Tibial artery (tissue), 4 donors: ENCODE data around the gene COMMD9.

ENCODE experiments used
- DNase-seq, 2 donors: peaks; one replicate each; pipeline ENCODE4 v3.0.0-alpha.2; 2019
- H3K27ac ChIP-seq, 2 donors: fragments of 200-600 bp; sonication (generic) in 1 of 2; 1 replicate in 1 of 2; 2 replicates in 1 of 2; pipeline ENCODE4 v1.5.1; 2018 to 2019; ENCODE audit warnings: mild to moderate bottlenecking in 1 of 2
- H3K27me3 ChIP-seq, 2 donors: fragments of 200-600 bp; sonication (generic) in 1 of 2; one replicate each; pipeline versions ENCODE4 v1.5.1 to v1.6.0; 2016 to 2019
- H3K36me3 ChIP-seq, 3 donors: fragments of 200-600 bp; sonication (generic) in 2 of 3; one replicate each; pipeline ENCODE4 v1.5.1; 2016 to 2019; ENCODE audit warnings: mild to moderate bottlenecking in 2 of 3
- H3K4me1 ChIP-seq, 4 donors: fragments of 200-600 bp; sonication (generic) in 2 of 4; 1 replicate in 3 of 4; 2 replicates in 1 of 4; pipeline ENCODE4 v1.5.1; 2016 to 2019
- H3K4me3 ChIP-seq, 2 donors: fragments of 200-600 bp; sonication (generic) in 1 of 2; 1 replicate in 1 of 2; 2 replicates in 1 of 2; pipeline ENCODE4 v1.5.1; 2018 to 2019; ENCODE audit warnings: mild to moderate bottlenecking in 2 of 2
- H3K9me3 ChIP-seq, 3 donors: fragments of 200-600 bp; sonication (generic) in 1 of 3; one replicate each; pipeline ENCODE4 v1.5.1; 2016 to 2019
- intact Hi-C: fragments of 100-400 bp; cut with DNase I; formaldehyde crosslinking; loops from one replicate; pipeline ENCODE4 v1.15.0; 2023; ENCODE audit warnings: low total_unique reads
- TF ChIP-seq, protein P1 (sequence below), 2 experiments: fragments of 200-600 bp in 1 of 2; fragments of 450-650 bp in 1 of 2; IDR thresholded peaks; one replicate each; pipeline ENCODE4 v1.5.1; 2017 to 2019; ENCODE audit warnings: antibody characterized with exemption in 2 of 2, mild to moderate bottlenecking in 1 of 2, moderate library complexity in 1 of 2

Gene COMMD9

GRCh38 chr11:36313750-36314433, 24.7 kb upstream of the COMMD9 start:
- Histone ChIP-seq H3K4me1 (peaks cover 0 to 13% (median 2%) of the 10 kb centered on the region in 4 donors), H3K27me3 (peaks cover 0 to 4% of the 10 kb centered on the region in 2 donors), H3K9me3 (no peaks in the 10 kb centered on the region), H3K27ac (no peak overlapping the region), H3K4me3 (no peak overlapping the region), H3K36me3 (no peaks in the 10 kb centered on the region)
- no peak for DNase-seq
- TF ChIP-seq, protein P1, sequence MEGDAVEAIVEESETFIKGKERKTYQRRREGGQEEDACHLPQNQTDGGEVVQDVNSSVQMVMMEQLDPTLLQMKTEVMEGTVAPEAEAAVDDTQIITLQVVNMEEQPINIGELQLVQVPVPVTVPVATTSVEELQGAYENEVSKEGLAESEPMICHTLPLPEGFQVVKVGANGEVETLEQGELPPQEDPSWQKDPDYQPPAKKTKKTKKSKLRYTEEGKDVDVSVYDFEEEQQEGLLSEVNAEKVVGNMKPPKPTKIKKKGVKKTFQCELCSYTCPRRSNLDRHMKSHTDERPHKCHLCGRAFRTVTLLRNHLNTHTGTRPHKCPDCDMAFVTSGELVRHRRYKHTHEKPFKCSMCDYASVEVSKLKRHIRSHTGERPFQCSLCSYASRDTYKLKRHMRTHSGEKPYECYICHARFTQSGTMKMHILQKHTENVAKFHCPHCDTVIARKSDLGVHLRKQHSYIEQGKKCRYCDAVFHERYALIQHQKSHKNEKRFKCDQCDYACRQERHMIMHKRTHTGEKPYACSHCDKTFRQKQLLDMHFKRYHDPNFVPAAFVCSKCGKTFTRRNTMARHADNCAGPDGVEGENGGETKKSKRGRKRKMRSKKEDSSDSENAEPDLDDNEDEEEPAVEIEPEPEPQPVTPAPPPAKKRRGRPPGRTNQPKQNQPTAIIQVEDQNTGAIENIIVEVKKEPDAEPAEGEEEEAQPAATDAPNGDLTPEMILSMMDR (IDR thresholded peaks at IDR 0.05) = no peak
- intact Hi-C loops = no loop called here

- TF ChIP-seq, protein P1 (IDR thresholded peaks at IDR 0.05) = no peak
- Histone ChIP-seq H3K9me3 (no peaks in the 10 kb centered on the region), H3K27me3 (peaks cover 0 to 4% of the 10 kb centered on the region in 2 donors), H3K4me3 (no peak overlapping the region), H3K4me1 (peaks cover 0 to 13% (median 2%) of the 10 kb centered on the region in 4 donors), H3K36me3 (no peaks in the 10 kb centered on the region), H3K27ac (no peak overlapping the region)
- no peak for DNase-seq
- intact Hi-C loops = no loop called here
These were observed 23.6 kb upstream of the COMMD9 start for GRCh38 chr11:36312611-36313472.

DNA sequence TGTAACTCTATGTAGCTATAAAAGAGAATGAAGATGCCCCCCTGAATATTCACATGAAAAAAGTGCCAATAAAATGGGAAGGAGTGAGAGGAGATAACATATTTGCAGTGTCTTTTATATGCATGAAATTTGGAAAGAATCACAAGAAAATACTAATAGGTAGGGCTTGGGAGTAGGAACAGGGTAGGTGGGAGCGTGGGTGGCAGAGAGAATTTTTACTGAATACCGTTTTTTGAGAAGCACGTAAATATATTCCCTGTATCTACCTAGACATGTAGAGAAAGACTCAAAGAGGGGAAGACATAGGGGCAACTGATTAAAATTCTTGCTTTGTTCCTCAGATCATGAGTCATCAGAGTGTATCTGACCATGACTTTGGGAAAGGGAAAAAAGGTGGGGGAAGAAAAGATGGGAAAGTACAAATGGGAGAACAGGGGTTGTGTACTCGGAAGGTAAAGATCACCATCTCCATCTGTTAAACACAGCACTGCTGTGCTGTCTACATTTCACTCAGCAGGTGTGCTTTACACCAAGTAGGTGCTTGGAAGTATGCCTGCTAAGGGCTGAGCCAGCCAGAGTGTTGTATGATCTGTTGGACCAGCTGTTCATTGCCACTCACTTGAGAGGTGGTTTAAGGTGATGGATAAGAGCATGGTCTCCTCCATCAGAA, 22.8 kb upstream of the COMMD9 start:
- Histone ChIP-seq H3K4me3 (no peak overlapping the region), H3K27me3 (peaks cover 0 to 4% of the 10 kb centered on the region in 2 donors), H3K36me3 (no peaks in the 10 kb centered on the region), H3K9me3 (no peaks in the 10 kb centered on the region), H3K4me1 (peaks cover 0 to 13% (median 2%) of the 10 kb centered on the region in 4 donors), H3K27ac (no peak overlapping the region)
- intact Hi-C loops = no loop called here
- TF ChIP-seq, protein P1 (IDR thresholded peaks at IDR 0.05) = no peak
- DNase-seq = no peak

- H3K9me3 ChIP-seq = no peaks in the 10 kb centered on the region
- H3K27me3 ChIP-seq = peaks cover 0 to 4% of the 10 kb centered on the region in 2 donors
- TF ChIP-seq, protein P1 (IDR thresholded peaks at IDR 0.05) = no peak
- H3K27ac ChIP-seq = no peak overlapping the region
- H3K4me1 ChIP-seq = peaks cover 0 to 13% (median 2%) of the 10 kb centered on the region in 4 donors
- intact Hi-C loops = loop anchor here (5.0 kb wide), 1 partner anchor 168 kb away; no protein-coding TSS in a partner anchor
- no peaks in the 10 kb centered on the region for H3K36me3 ChIP-seq
- no peak overlapping the region for H3K4me3 ChIP-seq
- no peak for DNase-seq
These were observed 20.6 kb upstream of the COMMD9 start for GRCh38 chr11:36309779-36310178.

- Histone ChIP-seq H3K36me3 (no peaks in the 10 kb centered on the region), H3K4me1 (peaks cover 0 to 1% (median 0%) of the 10 kb centered on the region in 4 donors), H3K27me3 (peaks cover 0 to 4% of the 10 kb centered on the region in 2 donors), H3K9me3 (no peaks in the 10 kb centered on the region), H3K4me3 (no peak overlapping the region), H3K27ac (no peak overlapping the region)
- no peak for DNase-seq
- TF ChIP-seq, protein P1 (IDR thresholded peaks at IDR 0.05) = no peak
- intact Hi-C loops = loop anchor here (5.0 kb wide), 1 partner anchor 169 kb away; no protein-coding TSS in a partner anchor
These were observed 19.4 kb upstream of the COMMD9 start for GRCh38 chr11:36308577-36308976.
